Neutrophil (primary cell): ENCODE data around the gene NIPA2.

ENCODE experiments used
- H3K27ac ChIP-seq: fragments of 200-600 bp; sonication (generic); 2 replicates; pipeline ENCODE4 v1.5.1; 2016; ENCODE audit warnings: mild to moderate bottlenecking, moderate library complexity
- H3K27me3 ChIP-seq: fragments of 200-600 bp; sonication (generic); 2 replicates; pipeline ENCODE4 v1.6.0; 2016; ENCODE audit warnings: mild to moderate bottlenecking
- H3K36me3 ChIP-seq: fragments of 200-600 bp; sonication (generic); 2 replicates; pipeline ENCODE4 v1.5.1; 2017
- H3K4me1 ChIP-seq, 2 experiments: fragments of 200-600 bp in 1 of 2; sonication (generic) in 1 of 2; 1 replicate in 1 of 2; 2 replicates in 1 of 2; pipeline versions ENCODE4 v1.5.1 to v1.6.1; 2013 to 2016; ENCODE audit warnings: low read depth in 1 of 2, low read length in 1 of 2, mild to moderate bottlenecking in 1 of 2, moderate library complexity in 1 of 2; ENCODE audit not compliant: control insufficient read depth in 1 of 2, insufficient read depth in 1 of 2
- H3K4me3 ChIP-seq, 2 experiments: fragments of 200-600 bp in 1 of 2; sonication (generic) in 1 of 2; 1 replicate in 1 of 2; 2 replicates in 1 of 2; pipeline ENCODE4 v1.5.1; 2013 to 2016; ENCODE audit warnings: low read depth in 1 of 2, low read length in 1 of 2, mild to moderate bottlenecking in 1 of 2, moderate library complexity in 1 of 2
- H3K9me3 ChIP-seq: fragments of 200-600 bp; sonication (generic); 2 replicates; pipeline ENCODE4 v1.5.1; 2016
- CTCF ChIP-seq: fragments of 200-600 bp; sonication (generic); IDR thresholded peaks from 2 replicates; pipeline ENCODE4 v1.5.1; 2016; ENCODE audit warnings: antibody characterized with exemption

The NIPA2 gene

GRCh38 chr15:22855791-22856190 lies 17.3 kb downstream of the NIPA2 start:
- Histone ChIP-seq H3K27me3 (no peaks in the 10 kb centered on the region), H3K27ac (no peak overlapping the region), H3K4me1 (no peaks in the 10 kb centered on the region), H3K4me3 (no peak overlapping the region), H3K36me3 (peaks cover 85% of the 10 kb centered on the region), H3K9me3 (no peaks in the 10 kb centered on the region)
- no peak for TF ChIP-seq CTCF

- no peak overlapping the region for H3K27ac ChIP-seq
- H3K36me3 ChIP-seq = peaks cover 88% of the 10 kb centered on the region
- TF ChIP-seq CTCF = no peak
- H3K4me3 ChIP-seq = no peak overlapping the region
- no peaks in the 10 kb centered on the region for H3K9me3 ChIP-seq
- H3K4me1 ChIP-seq = no peaks in the 10 kb centered on the region
- H3K27me3 ChIP-seq = no peaks in the 10 kb centered on the region
Measured at GRCh38 chr15:22856659-22857058, 18.2 kb downstream of the NIPA2 start.

GRCh38 chr15:22861161-22861560 lies 22.7 kb downstream of the NIPA2 start:
- no peak for TF ChIP-seq CTCF
- no peaks in the 10 kb centered on the region for H3K9me3 ChIP-seq
- H3K4me1 ChIP-seq = no peaks in the 10 kb centered on the region
- no peak overlapping the region for H3K4me3 ChIP-seq
- H3K36me3 ChIP-seq = peaks cover 85% of the 10 kb centered on the region
- no peak overlapping the region for H3K27ac ChIP-seq
- H3K27me3 ChIP-seq = no peaks in the 10 kb centered on the region

GRCh38 chr15:22863356-22863755 lies 24.9 kb downstream of the NIPA2 start:
- Histone ChIP-seq H3K4me1 (no peaks in the 10 kb centered on the region), H3K4me3 (no peak overlapping the region), H3K27me3 (no peaks in the 10 kb centered on the region), H3K27ac (no peak overlapping the region), H3K36me3 (peaks cover 93% of the 10 kb centered on the region), H3K9me3 (no peaks in the 10 kb centered on the region)
- TF ChIP-seq CTCF = no peak

- Histone ChIP-seq H3K4me1 (no peaks in the 10 kb centered on the region), H3K36me3 (peaks cover 92% of the 10 kb centered on the region)
Measured at GRCh38 chr15:22866079-22866478, 27.6 kb downstream of the NIPA2 start.

More at GRCh38 chr15:22866079-22866478, 27.6 kb downstream of the NIPA2 start:
- Histone ChIP-seq H3K9me3 (no peaks in the 10 kb centered on the region), H3K4me3 (no peak overlapping the region), H3K27ac (no peak overlapping the region), H3K27me3 (no peaks in the 10 kb centered on the region)
- no peak for TF ChIP-seq CTCF
